Mammary epithelial cell (primary cell): Measurements from ENCODE around the gene TCP11L2.

Source experiments
- EZH2 ChIP-seq: IDR thresholded peaks from 2 replicates; pipeline ENCODE4 v1.6.1; 2012; ENCODE audit warnings: low read length, inconsistent platforms, borderline replicate concordance
- TF ChIP-seq, protein P1 (sequence below), 2 donors: IDR thresholded peaks in 1 of 2; conservative IDR thresholded peaks in 1 of 2; 2 replicates each; pipeline ENCODE4 v1.5.1; 2011 to 2012; ENCODE audit warnings: inconsistent platforms in 2 of 2, low read length in 2 of 2, mild to moderate bottlenecking in 2 of 2, control low read depth in 1 of 2, low read depth in 1 of 2; ENCODE audit not compliant: insufficient read depth in 1 of 2; ENCODE audit errors: extremely low read depth in 1 of 2

- no peak for TF ChIP-seq EZH2
- TF ChIP-seq, protein P1, sequence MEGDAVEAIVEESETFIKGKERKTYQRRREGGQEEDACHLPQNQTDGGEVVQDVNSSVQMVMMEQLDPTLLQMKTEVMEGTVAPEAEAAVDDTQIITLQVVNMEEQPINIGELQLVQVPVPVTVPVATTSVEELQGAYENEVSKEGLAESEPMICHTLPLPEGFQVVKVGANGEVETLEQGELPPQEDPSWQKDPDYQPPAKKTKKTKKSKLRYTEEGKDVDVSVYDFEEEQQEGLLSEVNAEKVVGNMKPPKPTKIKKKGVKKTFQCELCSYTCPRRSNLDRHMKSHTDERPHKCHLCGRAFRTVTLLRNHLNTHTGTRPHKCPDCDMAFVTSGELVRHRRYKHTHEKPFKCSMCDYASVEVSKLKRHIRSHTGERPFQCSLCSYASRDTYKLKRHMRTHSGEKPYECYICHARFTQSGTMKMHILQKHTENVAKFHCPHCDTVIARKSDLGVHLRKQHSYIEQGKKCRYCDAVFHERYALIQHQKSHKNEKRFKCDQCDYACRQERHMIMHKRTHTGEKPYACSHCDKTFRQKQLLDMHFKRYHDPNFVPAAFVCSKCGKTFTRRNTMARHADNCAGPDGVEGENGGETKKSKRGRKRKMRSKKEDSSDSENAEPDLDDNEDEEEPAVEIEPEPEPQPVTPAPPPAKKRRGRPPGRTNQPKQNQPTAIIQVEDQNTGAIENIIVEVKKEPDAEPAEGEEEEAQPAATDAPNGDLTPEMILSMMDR (conservative IDR thresholded peaks at IDR 0.05 in 1 of 2, IDR thresholded peaks at IDR 0.05 in 1 of 2; ENCODE audit: extremely low read depth in 1 of 2, insufficient read depth in 1 of 2, low read depth in 1 of 2, low read length in 2 of 2), result no peak
Observed at GRCh38 chr12:106323537-106323936, 21.0 kb downstream of the TCP11L2 start.
